Astrocyte (in vitro differentiated cells and primary cell): Measurements from ENCODE around the gene ERC1.

Experiments used
- CTCF ChIP-seq: IDR thresholded peaks from 2 replicates; pipeline ENCODE4 v1.5.1; 2011; ENCODE audit warnings: low read depth, mild to moderate bottlenecking, inconsistent platforms, low read length, moderate library complexity; ENCODE audit not compliant: insufficient read depth
- EZH2 ChIP-seq: IDR thresholded peaks from 2 replicates; pipeline ENCODE4 v1.6.1; 2012; ENCODE audit warnings: mild to moderate bottlenecking, low read length, inconsistent platforms; ENCODE audit not compliant: insufficient read depth

DNA sequence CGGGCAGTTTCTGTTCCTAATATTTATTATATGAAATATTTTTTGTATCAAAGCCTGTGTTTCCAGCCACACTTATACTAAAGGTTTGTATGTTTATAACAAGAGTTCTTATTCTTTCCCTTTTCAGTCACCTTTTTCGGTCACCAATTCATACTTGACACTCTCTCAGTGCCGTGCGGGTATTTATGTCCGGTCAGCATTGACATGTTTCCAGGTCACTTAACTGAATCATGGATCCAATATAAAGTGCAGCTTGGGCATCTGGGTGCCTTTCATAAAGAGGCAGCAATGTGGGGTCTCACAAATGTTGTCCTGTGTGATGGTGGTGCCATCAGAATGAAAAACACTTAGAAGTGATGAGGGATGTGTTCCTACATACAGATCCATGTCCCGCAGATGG, 141.3 kb downstream of the ERC1 start:
- TF ChIP-seq CTCF (no peak), EZH2 (no peak)
